Occipital lobe (tissue), 2 donors: Measurements from ENCODE around the gene MYO1D. TPM values are rescaled to one million over a fixed set of nuclear protein-coding genes. Genes with fewer than 3 reads are reported as not detected.

Experiments
- DNase-seq: peaks from one replicate; lab custom pipeline; 2025; lab: John Stamatoyannopoulos, UW
- total RNA-seq: library from RNA; depleted of rRNA; stranded (reverse); fragments of >200 nt; gene quantifications from one replicate; pipeline ENCODE4 v1.2.3, GENCODE V29; 2014

MYO1D gene
- total RNA-seq, 1 donor from 2014 or later, result 61.0 TPM

DNA sequence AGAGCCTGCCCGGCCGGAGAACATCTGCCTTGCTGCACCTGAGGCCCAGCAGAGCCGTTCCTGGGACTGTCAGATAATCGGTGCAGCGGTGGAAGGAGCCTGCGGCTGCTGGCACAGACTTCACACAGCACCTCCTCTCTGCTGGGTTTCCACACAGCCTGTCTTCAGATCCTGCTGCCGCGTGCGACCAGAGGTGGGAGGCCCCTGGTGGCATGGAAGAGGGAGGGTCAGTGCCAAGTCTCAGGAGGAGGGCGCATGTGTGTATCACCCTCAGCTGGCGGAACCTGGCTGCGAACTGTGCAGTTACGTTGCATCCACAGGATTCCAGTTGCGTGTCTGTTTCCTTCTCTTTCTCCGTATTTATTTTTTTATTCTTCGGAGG, 386.8 kb downstream of the MYO1D start:
- no peak for DNase-seq

DNA sequence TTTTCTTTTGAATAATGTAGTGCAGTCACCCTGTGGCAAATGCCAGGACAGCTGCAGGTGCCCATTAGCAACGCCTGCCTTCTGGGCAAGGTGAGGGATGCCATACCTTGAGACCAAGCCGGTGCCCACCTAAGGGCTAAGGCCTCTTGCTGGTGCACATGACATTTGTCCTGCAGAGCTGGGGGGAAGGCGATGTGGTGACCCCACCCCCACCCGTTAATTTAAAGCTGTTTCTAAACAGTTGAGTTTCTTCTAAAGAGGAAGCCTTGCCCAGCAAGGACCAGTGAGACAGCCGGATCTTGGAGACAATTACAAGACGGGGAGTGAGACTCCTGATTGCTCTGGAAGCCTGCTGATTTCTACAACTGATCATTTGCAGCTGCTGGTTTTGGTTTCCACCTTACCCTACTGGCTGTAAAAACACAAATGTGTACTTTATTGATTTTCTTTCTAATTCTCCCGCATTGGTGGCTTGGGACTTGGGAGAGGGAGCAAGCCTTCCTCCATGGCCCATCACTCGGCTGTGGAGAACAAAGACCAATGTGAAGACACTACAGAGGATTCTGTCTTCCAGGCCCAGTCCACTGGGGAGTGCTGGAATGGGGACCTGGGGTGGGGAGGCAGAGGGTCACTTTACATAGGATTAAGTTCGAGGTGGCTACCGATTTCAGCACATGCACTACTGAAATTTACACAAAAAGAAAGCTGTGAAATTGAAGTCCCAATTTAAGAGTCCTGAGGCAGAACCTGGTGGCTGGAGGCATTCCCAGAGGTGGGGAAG, 387.4 kb downstream of the MYO1D start:
- no peak for DNase-seq

DNA sequence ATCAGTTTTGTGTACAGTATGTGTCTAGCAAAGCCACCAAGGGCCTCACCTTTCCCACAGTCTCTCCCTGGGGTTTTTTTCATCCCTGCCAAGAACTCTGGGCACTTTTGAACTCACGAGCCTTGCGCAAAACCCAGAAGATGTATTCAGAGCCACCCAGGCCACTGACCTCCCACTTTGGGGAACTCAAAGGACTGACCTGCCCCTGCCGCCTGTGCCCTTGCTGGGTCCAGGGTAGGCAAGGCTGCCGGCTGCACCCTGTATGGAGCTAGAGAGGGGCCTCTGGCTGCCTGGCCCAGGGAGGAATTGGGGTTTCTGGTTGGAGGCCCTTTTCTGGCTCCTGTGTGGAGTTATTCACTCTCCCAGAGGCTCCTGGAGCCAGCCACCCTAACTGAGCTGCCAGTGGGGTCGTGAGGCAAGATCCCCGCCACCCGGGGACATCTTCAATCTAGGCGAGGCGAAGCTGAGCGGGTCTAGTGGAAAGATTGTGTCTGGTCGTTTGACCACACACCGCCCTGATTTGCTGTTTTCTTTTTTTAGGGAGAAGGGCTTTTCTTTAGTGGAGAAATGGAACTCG, 388.2 kb downstream of the MYO1D start:
- no peak for DNase-seq

DNA sequence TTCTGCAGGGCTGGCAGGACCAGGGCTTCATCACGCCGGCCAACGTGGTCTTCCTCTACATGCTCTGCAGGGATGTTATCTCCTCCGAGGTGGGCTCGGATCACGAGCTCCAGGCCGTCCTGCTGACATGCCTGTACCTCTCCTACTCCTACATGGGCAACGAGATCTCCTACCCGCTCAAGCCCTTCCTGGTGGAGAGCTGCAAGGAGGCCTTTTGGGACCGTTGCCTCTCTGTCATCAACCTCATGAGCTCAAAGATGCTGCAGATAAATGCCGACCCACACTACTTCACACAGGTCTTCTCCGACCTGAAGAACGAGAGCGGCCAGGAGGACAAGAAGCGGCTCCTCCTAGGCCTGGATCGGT, 388.8 kb downstream of the MYO1D start:
- DNase-seq, result no peak

DNA sequence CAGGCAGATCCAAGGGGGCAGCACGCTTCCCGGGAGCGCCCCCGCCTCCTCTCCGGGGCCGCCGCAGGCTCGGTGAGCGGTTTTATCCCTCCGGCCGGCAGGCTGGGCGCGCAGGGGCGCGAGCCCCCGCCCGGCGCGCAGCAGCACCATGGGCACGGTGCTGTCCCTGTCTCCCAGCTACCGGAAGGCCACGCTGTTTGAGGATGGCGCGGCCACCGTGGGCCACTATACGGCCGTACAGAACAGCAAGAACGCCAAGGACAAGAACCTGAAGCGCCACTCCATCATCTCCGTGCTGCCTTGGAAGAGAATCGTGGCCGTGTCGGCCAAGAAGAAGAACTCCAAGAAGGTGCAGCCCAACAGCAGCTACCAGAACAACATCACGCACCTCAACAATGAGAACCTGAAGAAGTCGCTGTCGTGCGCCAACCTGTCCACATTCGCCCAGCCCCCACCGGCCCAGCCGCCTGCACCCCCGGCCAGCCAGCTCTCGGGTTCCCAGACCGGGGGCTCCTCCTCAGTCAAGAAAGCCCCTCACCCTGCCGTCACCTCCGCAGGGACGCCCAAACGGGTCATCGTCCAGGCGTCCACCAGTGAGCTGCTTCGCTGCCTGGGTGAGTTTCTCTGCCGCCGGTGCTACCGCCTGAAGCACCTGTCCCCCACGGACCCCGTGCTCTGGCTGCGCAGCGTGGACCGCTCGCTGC, 389.3 kb downstream of the MYO1D start:
- DNase-seq, result no peak

DNA sequence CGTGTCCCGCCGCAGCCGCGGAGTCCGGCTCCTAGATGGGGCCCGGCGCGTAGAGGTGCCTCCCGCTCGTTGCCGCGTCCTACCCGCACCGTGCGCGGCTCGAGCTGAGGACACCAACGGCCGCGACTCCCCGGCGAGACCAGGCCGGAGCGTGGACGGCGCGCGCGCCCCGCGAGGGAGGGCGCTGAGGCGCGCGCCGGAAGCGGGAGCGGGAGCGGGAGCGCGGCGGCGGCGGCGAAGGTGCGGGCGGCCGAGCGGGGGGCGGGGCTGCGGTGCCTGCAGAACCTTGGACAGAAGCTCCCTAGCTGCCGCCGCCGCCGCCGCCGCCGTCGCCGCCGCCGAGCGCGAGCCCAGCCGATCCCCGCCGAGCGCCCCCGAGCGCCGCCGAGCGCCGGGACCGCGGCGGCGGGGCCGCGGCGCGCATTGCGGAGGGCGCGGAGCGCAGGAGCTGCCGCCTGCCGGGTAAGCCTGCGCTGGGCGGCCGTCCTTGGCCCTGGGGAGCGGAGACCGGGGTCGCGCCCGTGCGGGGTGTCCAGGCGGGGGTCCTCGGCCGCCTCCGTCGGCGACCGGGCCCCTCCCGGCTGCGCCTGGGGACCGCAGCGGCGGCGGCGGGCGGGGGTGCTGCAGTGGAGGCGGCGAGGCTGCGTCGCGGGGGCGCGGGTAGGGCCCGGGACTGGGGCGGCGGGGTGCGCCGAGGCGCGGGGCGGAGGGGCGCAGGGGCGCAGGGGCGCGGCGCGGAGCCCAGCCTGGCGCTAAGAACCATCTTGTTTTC, 390.0 kb downstream of the MYO1D start, which contains the start of gene CDK5R1:
Gene CDK5R1, plus strand, starts transcription at position 293 of the 772 bp plus-strand sequence. CDS start 628 bp downstream, outside the sequence.
- peak; percentile 73 for DNase-seq

DNA sequence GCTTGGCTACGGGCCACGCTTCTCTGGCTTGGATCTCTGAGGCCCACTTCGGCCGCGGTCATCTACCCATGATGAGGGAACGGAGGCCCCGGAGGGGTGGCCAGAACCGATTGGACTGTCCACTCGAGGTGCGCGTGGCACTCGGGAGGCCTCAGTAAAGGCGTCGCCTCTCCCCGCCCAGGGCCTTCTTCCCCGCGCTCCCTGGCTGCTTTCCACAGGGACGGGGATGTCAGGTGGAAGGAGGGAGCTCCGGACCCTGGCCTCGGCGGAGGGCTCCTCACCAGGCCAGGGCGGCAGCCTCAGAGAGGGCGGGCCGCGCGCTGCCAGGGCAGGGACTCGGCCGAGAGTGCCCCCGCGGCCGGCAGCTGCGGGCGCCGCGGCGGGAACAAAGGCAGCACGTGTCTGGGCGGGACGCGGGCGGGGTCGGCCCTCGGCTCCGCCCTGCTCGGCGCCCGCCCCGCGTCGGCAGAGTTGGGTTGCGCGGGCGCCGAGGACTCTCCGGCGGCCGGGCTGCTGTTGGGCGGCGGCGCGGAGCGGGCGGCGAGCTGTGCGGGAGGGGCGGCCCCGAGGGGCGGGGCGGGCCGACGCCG, 390.7 kb downstream of the MYO1D start:
- peak; percentile 80 for DNase-seq

DNA sequence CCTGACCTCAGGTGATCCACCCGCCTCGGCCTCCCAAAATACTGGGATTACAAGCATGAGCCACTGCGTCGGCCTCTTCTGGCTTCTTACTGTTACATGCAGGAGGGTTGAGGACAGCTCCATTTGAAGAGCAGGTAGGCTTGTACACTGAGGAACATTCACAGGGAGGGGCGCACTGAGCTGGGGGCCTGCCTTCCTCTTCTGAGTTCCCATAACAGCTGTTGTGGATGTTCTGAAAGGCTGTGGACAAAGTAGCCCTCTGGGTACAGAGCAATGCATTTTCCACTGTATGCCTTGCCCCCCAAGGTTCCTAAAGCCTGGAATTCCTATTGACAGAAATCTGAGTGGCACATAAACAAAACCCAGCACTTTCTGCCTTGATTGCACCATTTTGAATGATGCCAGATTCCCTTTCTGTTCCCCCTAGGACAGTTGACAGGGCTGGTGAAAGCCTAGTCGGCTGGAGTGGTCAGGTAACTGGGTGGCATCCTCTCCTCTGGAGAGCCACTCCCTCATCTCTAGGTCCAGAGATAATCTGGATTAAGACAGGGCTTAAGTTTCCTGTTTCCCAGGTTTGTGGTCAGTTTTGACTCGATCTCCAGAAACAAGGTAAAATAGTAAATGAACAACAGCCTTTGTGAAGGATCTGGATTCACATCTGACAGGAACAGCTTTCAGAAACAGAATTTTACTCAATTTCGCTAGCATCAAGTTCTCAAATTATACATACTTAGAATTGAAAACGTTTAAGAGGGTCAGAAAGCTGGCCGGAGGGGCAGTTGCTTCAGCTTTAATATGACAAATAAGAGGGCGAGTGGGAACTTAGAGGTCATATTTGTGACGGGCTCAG, 391.4 kb downstream of the MYO1D start:
- no peak for DNase-seq

DNA sequence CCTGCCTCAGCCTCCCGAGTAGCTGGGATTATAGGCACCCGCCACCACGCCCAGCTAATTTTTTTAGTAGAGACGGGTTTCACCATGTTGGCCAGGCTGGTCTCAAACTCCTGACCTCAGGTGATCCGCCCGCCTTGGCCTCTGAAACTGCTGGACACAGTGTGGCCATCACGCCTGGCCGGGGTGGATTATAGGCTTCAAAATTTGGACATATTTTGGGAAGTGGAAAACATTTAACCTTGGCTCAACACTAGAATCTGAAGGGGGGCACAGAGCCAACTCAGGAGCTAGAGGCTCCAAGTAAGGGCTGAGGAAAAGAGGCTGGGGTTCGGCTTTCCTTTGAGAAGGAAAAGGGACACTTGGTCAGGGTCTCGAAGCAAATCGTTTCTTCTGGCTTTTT, 392.3 kb downstream of the MYO1D start:
- no peak for DNase-seq

DNA sequence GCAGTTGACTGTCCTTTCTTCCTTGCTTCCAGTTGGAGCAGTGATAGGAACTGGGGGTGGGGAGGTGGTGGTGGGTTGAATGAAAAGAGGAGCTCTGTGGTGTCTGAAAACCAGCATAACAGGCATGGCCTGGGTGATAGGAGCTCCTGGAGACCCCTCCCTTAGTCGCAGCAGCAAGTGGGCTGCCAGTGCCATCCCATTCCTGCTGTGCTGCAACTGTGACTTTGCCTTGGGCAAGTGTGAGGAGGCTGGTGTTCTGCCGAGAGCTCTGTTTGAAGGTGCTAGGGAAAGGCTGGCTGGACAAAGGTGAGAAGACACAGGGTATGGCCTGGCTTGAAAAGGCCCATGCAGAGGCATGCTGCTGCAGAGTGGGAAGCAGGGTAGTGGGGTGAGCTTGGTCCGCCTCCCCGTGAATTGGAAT, 392.9 kb downstream of the MYO1D start:
- no peak for DNase-seq

DNA sequence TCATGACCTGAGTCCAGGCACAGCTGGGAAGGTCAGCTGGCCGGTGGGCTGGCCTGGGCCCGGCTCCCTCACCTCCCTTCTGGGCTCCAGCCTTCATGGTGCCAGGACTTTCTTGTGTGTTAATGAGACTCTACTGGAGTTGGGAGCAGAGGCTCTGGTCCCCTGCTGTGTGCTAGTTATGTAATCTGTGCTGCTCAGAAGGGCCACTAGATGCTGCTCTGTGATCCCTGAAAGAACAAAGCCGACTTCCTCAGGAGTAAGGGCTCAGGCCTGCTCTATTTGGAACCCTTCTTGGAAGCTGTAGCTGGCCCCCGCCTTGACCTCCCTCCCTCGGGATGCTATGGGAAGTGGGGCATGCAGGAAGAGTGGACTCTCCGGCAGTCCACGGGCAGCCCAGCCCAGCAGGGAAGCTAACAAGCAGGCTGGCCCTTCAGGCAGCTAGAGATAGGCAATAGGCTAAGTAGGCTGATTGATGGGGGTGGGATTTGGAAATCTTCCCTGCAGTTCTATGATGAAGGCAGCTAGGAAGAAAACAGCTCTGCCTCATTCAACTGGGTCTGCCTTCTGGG, 393.4 kb downstream of the MYO1D start:
- DNase-seq, result peak; percentile 87

DNA sequence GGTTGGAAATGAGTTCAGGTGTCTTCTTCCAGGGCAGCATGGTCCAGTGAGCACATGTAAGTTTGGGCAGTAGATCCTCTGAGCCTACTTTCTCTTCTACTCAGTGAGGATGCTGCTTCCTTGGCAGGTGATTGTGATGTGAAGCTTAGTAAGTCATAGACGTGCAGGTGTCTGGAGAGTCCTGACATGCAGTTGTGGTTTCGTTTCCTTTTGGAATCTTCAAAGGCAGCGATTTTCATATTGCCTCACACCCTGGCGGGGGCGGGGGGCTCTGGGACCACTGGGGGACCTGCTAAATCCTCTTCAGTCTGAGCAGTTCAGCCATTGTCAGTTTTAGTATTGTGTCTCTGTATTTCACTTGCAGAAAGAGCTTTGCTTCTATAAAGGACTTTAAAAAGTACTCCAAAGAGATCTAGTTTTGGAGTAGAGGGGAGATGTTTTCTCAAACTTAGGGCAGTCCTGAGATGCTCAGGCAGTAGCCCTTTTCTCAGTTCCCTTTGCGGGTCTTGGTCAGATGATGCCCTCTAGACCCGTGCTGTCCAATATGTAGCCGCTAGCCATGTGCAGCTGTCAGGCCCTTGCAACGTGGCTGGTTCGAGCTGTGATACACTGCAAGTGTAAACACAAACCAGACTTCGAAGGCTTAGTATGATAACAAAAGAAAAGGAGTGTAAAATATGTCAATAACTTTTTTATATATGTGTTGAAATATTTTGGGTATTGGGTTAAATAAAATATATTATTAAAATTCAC, 394.2 kb downstream of the MYO1D start:
- DNase-seq, result no peak

DNA sequence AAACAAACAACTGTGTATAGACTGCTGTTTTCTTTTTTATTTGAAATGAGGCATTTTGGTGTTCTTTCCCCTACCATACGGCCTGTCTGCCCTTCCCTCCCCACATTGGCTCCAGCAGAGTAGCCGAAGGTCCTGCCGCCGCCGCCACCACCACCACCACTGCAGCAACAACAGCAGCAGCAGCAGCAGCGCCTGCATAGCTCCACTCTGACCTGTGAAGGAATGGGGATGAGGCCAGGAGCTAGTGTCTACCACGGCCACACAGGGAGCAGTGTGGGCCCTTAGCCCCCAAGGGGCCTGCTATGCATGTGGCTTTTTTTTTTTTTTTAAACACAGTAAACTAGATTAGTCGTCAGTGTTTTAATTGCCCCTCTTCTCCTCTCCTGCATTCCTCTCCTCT, 395.7 kb downstream of the MYO1D start:
- no peak for DNase-seq

DNA sequence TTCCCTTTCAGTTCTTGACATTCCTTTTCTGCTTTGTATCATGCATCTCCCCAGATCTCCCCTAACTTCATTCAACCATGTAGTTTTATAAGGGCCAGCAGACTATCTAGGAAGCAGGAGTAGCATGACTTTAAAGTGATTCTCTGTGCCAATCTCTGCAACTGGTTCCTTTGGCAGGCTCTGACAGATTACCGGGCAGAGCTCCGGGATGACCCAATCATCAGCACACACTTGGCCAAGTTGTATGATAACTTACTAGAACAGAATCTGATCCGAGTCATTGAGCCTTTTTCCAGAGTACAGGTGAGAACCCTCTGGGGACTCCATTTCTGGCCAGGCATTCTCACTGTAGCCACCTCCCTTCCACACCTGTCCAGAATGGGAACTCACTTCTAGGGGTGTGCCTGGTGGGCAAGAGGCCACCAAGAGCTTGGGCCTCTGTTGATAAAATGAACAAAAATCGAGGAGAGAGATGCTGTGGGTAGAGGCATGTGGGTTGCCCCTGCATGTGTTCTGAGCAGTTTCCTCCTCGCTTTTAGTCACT, 397.8 kb downstream of the MYO1D start:
- DNase-seq, result no peak

DNA sequence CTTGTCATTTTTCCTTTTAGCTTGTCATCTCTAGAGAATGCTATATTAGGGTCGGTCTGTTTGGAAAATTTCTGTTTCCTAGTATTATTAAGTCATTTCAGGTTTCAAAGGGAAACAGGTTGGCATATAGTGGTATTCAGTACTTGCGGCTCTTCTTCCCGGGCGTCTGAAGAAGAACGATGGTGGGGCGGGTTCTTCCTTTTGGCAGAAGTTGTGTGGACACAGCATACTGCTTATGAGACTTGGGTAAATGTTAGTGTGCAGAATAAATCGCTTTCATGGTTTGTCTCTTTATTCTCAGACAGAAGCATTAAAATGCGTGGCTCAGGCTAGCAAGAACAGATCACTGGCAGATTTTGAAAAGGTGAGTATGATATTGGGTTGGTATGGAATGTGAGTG, 399.7 kb downstream of the MYO1D start:
- DNase-seq, result no peak

DNA sequence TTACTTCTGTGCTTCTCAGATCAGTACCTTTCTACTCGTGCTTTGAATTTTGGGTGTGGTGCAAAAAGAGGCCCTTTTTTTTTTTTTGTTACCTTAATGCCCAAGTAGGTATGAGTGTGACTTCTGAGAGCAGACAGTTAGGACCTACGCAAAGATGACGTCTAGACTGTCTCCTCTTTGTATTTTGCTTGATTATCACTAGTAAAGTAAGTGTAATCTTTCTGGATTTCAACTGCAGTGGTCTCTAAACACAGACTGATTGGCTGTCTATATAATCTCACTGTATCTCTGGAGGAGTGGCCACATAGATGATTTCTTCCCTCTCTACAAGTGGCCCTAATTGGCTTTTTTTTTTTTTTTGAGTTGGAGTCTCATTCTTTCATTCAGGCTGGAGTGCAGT, 401.7 kb downstream of the MYO1D start:
- no peak for DNase-seq

DNA sequence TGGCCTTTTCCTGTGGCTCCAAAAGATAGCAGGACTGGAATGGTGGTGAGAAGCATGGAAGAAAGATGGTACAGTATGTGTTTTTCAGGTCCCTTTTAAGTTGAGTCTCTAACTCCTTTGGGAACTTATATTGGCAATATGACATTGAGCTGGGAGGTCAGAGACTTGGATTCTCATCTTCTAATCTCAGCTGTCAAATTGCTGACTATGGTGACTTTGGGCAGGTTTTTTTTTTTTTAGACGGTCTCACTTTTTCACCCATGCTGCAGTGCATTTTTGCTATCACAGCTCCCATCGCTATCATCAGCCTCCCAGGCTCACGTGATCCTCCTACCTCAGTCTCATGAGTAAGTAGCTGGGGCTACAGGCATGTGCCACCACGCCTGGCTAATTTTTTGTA, 405.3 kb downstream of the MYO1D start:
- DNase-seq, result no peak

DNA sequence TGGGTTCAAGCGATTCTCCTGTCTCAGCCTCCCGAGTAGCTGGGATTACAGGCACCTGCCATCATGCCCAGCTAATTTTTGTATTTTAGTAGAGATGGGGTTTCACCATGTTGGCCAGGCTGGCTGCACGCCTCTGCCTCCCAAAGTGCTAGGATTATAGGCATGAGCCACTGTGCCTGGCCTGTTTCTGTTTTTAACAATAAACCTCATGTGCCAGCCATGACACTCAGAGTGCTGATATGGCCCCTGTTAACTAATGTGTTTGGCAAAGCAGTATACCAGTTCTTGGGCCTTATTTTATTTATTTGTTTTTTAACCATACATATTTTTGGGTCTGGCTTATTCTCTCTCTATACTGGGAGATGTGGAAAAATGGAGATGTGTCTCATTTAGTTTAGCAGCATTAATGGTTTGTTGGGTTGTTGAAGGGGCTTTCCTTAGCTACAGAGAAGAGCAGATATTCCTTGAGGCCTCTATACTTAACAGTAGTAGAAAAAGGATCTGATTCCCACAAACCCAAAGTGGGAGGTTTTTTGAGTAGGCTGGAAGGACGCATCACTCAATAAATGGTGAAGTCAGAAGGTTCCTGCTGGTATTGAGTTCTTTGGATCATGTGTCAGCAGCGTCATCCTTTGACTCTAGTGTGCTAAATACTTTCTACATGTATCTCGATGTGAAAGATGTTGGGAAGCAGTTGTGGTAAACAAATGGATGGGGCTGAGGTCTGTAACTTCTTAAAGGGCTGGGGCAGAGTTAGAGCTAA, 406.3 kb downstream of the MYO1D start:
- no peak for DNase-seq
